ENCODE measurements around the gene ZNF420. TPM values are rescaled to one million over a fixed set of nuclear protein-coding genes. Genes with fewer than 3 reads are reported as not detected.
"Not testable (repeated sequence)": the region's sequence is repeated elsewhere in the genome, so short reads cannot be mapped to it uniquely, and the experiment has no call there.

ZNF420 gene
- total and polyA plus RNA-seq, 8 donors: 1.6 to 15.6 (median 3.1) TPM; not detected in 1

DNA sequence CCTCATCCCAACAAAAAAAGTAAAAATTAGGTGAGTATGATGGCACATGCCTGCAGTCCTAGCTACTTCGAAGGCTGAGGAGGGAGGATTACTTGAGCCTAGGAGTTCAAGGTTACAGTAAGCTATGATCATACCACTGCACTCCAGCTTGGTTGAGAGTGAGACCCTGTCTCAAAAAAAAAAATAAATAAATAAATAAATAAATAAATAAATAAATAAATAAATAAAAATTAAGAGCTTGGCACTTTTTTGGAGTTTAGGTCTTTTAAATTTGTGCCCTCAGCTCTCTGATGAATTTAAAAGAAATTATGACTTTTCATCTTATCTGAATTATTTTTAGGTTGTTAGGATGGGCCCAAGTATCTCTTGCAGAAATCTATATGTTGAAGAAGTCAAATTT lies 8.9 kb downstream of the ZNF420 start:
- TF ChIP-seq, protein P1, sequence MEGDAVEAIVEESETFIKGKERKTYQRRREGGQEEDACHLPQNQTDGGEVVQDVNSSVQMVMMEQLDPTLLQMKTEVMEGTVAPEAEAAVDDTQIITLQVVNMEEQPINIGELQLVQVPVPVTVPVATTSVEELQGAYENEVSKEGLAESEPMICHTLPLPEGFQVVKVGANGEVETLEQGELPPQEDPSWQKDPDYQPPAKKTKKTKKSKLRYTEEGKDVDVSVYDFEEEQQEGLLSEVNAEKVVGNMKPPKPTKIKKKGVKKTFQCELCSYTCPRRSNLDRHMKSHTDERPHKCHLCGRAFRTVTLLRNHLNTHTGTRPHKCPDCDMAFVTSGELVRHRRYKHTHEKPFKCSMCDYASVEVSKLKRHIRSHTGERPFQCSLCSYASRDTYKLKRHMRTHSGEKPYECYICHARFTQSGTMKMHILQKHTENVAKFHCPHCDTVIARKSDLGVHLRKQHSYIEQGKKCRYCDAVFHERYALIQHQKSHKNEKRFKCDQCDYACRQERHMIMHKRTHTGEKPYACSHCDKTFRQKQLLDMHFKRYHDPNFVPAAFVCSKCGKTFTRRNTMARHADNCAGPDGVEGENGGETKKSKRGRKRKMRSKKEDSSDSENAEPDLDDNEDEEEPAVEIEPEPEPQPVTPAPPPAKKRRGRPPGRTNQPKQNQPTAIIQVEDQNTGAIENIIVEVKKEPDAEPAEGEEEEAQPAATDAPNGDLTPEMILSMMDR (IDR thresholded peaks at IDR 0.05): no peak
- TF ChIP-seq POLR2A (IDR thresholded peaks at IDR 0.05) (no peak), EP300 (IDR thresholded peaks at IDR 0.05) (no peak), POLR2AphosphoS5 (IDR thresholded peaks at IDR 0.05) (no peak)
- intact Hi-C loops (cut with DNase I; ENCODE audit: low total_unique reads): no loop called here

GRCh38 chr19:37095859-37096258 lies 17.6 kb downstream of the ZNF420 start:
- DNase-seq: no peak
- WGBS, 5 donors: 91 to 100% (median 95%) methylated on average over 1 of the region's 1 CpG
- Histone ChIP-seq H3K9me3 (peaks cover 30 to 100% (median 92%) of the 10 kb centered on the region in 4 donors), H3K27ac (no peak overlapping the region), H3K4me3 (no peak overlapping the region), H3K36me3 (peaks cover 66 to 100% (median 100%) of the 10 kb centered on the region in 4 donors), H3K27me3 (no peaks in the 10 kb centered on the region), H3K4me1 (no peaks in the 10 kb centered on the region)
- intact Hi-C loops (cut with DNase I; ENCODE audit: low total_unique reads): no loop called here
- TF ChIP-seq, protein P1 (IDR thresholded peaks at IDR 0.05): no peak
- no peak for TF ChIP-seq POLR2AphosphoS5 (IDR thresholded peaks at IDR 0.05)
- TF ChIP-seq EP300 (IDR thresholded peaks at IDR 0.05): no peak
- TF ChIP-seq POLR2A (IDR thresholded peaks at IDR 0.05): no peak

More for the DNA sequence above, 8.9 kb downstream of the ZNF420 start:
- WGBS, 5 donors: 94 to 100% (median 96%) methylated on average over 1 of the region's 1 CpG
- DNase-seq: no peak
- no peaks in the 10 kb centered on the region for H3K4me1 ChIP-seq
- H3K27me3 ChIP-seq: no peaks in the 10 kb centered on the region
- H3K27ac ChIP-seq: no peak overlapping the region
- H3K4me3 ChIP-seq: no peak overlapping the region
- H3K9me3 ChIP-seq: peaks cover 33 to 97% (median 65%) of the 10 kb centered on the region in 4 donors
- peaks cover 35 to 89% (median 74%) of the 10 kb centered on the region in 4 donors for H3K36me3 ChIP-seq

DNA sequence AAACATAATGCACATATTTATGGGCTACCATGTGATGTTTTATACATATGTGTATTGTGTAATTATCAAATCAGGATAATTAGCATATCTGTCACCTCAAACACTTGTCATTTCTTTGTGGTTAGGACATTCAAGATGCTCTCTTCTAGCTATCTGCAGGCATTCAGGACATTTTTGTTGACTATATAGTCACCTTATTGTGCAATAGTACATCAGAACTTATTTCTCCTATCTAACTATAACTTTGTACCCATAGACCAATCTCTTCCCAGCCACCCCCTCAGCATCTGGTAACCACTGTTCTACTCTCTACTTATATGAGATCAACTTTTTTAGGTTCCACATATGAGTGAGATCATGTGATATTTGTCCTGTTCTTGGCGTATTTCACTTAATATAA lies 20.3 kb downstream of the ZNF420 start:
- H3K4me3 ChIP-seq: no peak overlapping the region
- peaks cover 54 to 100% (median 100%) of the 10 kb centered on the region in 4 donors for H3K36me3 ChIP-seq
- H3K27ac ChIP-seq: no peak overlapping the region
- peaks cover 40 to 100% (median 92%) of the 10 kb centered on the region in 4 donors for H3K9me3 ChIP-seq
- intact Hi-C loops (cut with DNase I; ENCODE audit: low total_unique reads): no loop called here
- DNase-seq: no peak
- 53 to 100% (median 96%) methylated on average over 1 of the region's 1 CpG for WGBS, 5 donors
- TF ChIP-seq EP300 (IDR thresholded peaks at IDR 0.05): no peak
- TF ChIP-seq POLR2A (IDR thresholded peaks at IDR 0.05): no peak
- no peak for TF ChIP-seq POLR2AphosphoS5 (IDR thresholded peaks at IDR 0.05)
- TF ChIP-seq, protein P1 (IDR thresholded peaks at IDR 0.05): no peak
- no peaks in the 10 kb centered on the region for H3K4me1 ChIP-seq
- no peaks in the 10 kb centered on the region for H3K27me3 ChIP-seq

GRCh38 chr19:37104135-37104534 lies 25.9 kb downstream of the ZNF420 start:
- peaks cover 57 to 100% (median 84%) of the 10 kb centered on the region in 4 donors for H3K9me3 ChIP-seq
- 87 to 99% (median 97%) methylated on average over 4 to 5 of the region's 5 CpGs for WGBS, 5 donors

GRCh38 chr19:37111753-37112152 lies 33.5 kb downstream of the ZNF420 start:
- DNase-seq; H3K27ac ChIP-seq; intact Hi-C loops (cut with DNase I; ENCODE audit: low total_unique reads); H3K4me3 ChIP-seq; H3K27me3 ChIP-seq; H3K4me1 ChIP-seq: not testable (repeated sequence)
- Histone ChIP-seq H3K9me3 (peaks cover 79 to 100% (median 97%) of the 10 kb centered on the region in 4 donors), H3K36me3 (peaks cover 63 to 100% (median 99%) of the 10 kb centered on the region in 4 donors)
- WGBS, 5 donors: 81 to 89% (median 86%) methylated on average over 7 of the region's 7 CpGs

More at GRCh38 chr19:37104135-37104534, 25.9 kb downstream of the ZNF420 start:
- H3K27ac ChIP-seq; H3K27me3 ChIP-seq; DNase-seq; intact Hi-C loops (cut with DNase I; ENCODE audit: low total_unique reads); H3K4me1 ChIP-seq; H3K4me3 ChIP-seq: not testable (repeated sequence)
- H3K36me3 ChIP-seq: peaks cover 30 to 95% (median 85%) of the 10 kb centered on the region in 4 donors
